Occipital lobe (tissue), 2 donors: Measurements from ENCODE around the gene SUGCT. TPM values are rescaled to one million over a fixed set of nuclear protein-coding genes. Genes with fewer than 3 reads are reported as not detected.
"Not testable (repeated sequence)": the region's sequence is repeated elsewhere in the genome, so short reads cannot be mapped to it uniquely, and the experiment has no call there.

ENCODE experiments used
- DNase-seq: peaks from one replicate; lab custom pipeline; 2025; lab: John Stamatoyannopoulos, UW
- total RNA-seq: library from RNA; depleted of rRNA; stranded (reverse); fragments of >200 nt; gene quantifications from one replicate; pipeline ENCODE4 v1.2.3, GENCODE V29; 2014

Gene SUGCT
- total RNA-seq = 3.9 TPM

DNA sequence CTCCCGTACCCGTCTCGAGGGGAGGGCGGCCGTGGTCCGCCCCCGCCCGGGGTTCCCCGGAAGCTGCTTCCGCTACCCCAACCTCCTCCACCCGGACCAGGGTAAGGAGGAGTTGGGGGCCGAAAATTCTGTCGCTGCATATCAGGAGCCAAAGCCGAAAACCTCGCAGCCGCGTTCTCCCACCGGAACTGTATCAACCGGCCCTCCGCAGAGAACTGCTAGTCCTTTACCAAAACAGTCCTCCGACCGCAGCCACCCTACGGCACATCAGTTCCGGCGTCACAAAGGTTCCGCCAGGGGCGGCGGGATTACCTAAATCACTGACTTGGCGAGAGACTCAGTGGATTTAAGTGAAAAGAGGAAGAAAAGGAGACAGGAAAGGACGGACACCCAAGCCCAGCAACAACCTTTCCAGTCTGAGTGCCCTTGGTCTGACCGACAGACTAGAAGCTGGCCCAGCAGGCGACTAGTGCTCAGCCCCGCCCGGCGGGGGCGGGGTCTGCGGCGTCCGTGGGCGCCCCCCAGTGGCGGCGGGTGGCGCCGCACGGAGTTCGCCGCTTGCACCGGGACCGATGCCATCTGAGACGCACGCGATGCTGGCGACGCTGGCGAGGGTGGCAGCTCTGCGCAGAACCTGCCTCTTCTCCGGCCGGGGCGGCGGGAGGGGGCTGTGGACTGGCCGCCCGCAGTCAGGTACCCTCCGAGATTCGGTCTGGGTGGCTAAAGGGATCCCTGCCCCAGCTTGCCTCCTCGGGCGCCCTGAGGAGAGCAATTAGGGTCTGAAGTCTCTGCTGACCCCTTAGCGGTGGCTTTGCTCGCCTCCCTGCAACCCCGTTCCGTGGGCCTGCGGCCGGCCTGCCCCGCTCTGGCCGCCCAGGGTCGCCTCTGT is at the start of gene SUGCT, which contains the start of gene MPLKIP:
TSS of gene SUGCT (plus strand) at position 578 of the 889 bp plus-strand sequence.
TSS of gene MPLKIP (minus strand) at position 195 of the 889 bp plus-strand sequence. CDS start at position 140, 55 bp downstream.
- peak; percentile 91 for DNase-seq

DNA sequence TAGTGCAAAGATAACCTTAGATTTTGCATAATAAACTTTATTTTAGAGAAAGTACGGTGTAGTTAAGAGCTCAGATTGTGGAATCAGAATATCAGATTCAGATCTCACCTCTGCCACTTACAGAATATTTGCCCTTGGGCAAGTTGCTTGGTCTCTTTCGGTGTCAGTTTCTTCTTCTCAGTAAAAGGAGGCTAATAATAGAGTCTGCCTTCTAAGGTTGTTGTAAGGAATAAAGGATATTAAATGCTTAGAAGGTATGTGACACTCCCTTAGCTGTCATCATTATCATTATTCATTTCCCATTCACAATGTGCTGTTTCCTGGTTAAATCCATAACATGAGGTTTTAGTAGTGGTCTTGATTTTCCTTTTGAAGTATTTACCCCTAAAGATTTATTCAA is 42.6 kb upstream of the SUGCT start:
- DNase-seq = no peak

DNA sequence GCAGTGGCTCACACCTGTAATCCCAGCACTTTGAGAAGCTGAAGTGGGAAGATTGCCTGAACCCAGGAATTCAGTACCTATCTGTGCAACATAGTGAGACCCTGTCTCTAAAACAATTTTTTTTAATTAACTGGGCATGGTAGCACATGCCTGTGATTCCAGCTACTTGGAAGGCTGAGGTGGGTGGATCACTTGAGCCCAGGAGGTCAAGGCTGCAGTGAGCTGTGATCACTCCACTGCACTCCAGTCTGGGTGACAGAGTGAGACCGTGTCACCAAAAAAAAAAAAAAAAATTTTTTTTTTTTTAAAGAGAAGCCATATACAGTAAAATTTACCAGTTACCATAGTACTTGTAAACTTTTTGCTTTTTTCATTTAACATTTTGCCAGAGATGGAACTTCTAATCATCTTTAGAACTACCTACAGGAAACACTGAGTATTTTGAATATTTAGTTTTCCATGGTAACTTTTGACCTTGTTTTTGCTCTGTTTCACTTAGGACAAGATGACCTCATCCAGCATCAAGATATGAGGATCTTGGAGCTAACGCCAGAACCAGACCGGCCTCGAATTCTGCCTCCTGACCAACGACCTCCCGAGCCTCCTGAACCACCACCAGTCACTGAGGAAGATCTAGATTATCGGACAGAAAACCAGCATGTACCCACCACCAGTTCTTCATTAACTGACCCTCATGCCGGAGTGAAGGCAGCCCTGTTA is 41.0 kb upstream of the SUGCT start:
- no peak for DNase-seq

DNA sequence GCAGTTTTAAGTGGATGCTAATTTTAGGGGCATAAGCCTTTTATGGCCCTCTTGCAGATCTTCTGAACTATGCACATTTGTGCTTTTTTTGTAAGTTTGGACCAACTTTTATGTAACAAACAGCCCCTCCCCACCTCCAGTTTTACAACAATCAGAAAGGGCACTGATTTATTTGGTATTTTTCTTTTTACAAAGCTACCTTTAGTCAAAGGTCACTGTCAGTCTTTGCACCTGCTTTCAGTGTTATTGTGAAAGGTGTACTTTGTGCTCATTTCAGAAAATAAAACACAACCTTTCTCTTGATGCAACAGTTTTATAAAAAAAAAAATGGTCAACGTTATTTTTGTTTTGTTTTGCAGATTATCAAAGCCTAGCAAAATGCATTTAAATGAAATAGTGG is 39.6 kb upstream of the SUGCT start:
- no peak for DNase-seq

DNA sequence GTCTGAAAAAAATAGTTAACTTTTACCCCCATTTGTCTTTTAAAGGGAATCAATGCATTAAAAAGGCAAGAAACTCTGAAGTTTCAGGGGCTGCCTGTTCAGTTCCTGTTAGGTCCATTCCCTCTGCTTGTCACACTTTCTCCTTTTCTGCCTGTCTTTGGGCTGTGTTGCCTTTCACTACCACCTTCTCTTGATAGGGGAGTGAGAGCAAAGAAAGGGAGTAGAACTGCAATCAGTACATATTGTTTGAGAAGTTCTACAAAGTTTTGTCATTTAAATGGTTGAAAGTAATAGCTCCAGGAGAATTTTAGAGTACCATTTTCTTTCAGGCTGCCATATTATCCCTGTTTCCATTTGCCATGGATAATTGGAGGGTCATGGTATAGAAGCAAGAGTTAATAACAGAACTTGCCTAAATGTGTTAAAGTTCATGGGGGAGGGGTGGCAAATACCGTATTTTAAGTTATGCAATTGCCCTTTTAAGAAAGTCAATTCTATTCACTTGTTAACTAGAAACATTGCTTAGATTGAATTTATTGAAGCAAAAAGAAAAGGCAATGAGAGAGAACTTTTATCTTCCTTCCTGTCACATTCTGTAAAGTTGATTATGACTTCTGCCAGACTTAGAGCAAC is 39.0 kb upstream of the SUGCT start:
- DNase-seq = no peak

DNA sequence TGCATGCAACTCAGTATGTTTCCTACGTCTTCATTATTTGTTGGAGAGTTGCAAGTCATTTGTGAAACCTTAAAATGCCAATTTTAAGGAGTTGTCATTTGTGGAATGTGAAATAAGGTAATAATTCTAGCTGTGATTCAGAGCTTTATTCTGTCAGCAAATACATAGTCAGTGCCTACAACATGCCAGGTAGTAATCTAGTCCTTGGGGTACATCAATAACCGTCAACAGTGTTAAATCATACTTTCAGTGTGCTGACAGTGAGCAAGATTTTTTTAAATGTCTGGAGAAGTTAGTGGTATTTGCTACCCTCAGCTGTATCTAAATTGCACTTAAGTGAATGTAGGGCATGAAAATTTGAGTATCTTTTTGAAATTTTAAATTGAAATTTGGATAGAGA is 37.1 kb upstream of the SUGCT start:
- DNase-seq = no peak

DNA sequence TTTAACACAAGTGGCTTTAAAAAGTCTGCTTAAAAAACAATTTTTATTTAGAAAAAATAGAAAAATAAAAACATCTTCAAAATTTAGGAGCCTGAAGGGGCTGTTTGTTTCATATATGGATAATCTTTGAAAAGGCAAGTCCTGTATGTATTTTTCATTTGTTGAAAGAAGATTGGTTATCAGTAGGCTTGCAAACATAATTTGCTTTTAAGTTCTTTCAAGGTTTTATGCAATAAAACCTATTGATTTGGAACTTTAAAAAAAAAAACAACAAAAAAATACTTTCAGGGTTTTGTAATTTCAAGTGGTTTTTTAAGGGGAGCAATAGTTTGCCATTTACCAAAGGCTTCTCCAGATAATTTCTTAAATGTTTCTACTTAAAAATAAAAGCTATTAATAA is 36.0 kb upstream of the SUGCT start:
- no peak for DNase-seq

DNA sequence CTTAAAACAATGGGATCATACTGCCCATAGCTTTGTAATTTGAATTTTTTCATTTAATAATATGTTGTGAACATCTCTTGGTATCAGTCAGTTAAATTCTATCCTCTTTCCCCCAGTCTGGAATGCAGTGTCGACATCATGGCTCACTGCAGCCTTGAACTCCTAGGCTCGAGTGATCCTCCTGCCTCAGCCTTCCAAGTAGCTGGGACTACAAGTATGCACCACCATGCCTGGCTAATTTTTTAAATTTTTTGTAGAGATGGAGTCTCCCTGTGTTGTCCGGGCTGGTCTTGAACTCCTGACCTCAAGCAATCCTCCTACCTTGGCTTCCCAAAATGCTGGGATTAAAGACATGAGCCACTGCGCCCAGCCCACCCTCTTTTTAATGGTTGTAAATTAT is 35.0 kb upstream of the SUGCT start:
- no peak for DNase-seq

DNA sequence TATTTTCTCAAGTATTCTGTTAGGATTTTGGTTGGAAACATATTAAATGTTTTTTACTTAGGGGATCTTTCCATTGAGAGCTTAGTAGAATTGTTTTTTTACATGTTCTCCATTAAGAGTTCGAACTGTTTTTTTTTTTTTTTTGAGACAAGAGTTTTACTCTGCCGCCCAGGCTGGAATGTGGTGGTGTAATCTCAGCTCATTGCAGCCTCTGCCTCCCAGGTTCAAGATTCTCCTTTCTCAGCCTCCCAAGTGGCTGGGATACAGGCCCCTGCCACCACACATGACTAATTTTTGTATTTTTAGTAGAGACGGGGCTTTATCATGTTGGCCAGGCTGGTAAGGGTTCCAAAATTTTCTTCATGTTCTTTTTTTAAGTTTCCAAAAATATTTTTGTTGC is 33.6 kb upstream of the SUGCT start:
- DNase-seq = no peak

DNA sequence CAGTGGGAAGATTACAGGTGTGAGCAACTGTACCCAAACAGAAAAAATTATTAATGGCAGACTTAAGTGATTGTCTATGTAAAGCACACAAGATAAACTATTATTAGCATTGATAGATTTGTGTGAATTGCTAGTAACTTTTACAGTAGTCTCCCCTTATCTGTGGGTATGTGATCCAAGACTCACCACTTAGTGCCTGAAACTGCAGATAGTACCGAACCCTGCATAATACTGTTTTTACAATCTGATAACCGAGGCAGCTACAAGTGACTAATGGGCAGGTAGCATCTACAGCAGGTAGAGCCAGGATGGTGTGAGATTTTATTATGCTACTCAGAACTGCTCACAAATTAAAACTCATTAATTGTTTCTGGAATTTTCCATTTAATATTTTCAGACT is 31.9 kb upstream of the SUGCT start:
- DNase-seq = no peak

DNA sequence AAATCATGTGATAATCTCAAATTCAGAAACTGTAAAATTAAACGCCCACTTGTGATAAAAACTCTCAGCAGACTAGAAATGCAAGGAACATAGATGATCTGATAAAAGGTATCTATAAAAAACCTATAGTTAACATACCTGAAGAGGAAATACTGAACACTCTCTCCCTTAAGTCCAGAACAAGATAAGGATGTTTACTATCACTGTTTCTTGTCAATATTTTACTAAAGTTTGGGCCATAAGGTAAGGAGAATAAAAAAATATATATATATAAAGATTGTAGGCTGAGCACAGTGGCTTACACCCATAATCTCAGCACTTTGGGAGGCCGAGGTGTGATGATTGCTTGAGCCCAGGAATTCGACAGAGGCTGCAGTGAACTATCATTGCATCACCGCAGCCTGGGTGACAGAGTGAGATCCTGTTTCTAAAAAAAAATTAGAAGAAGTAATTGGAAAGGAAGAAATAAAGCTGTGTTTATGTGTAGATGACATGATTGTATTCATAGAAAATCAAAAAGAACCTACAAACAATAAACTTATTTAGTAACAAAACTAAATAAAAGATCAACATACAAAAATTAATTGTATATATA is 28.8 kb upstream of the SUGCT start:
- no peak for DNase-seq

DNA sequence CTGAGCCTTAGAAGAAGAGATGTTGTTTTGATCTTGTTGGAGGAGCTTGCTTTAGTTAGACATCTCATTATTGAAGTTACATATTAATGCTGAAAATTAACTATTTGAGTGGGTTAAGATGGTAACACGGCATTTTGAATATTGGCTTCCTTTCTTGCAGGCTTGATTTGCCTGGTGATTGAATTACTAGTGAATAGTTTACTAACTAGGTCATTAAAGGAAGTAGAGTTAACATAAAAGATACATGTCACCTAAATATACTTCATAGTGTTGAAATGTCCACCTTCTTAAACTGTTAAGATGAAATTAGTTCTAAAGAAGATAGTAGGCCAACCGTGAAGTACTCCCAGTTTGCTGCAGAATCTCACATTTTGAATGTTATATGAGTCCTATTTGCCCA is 18.9 kb upstream of the SUGCT start:
- no peak for DNase-seq

DNA sequence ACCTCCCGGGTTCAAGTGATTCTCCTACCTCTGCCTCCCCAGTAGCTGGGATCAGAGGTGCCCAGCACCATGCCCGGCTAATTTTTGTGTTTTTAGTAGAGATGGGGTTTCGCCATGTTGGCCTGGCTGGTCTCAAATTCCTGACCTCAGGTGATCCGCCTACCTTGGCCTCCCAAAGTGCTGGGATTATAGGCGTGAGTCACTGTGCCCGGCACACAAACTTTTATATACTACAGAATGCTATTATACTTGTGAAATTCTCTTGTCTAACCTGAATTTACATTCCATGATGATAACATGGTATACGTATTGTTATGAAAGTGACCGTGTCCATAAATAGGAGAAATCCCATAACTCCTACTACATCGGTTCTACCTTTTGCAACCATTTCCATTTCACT is 17.6 kb upstream of the SUGCT start:
- not testable (repeated sequence) for DNase-seq

DNA sequence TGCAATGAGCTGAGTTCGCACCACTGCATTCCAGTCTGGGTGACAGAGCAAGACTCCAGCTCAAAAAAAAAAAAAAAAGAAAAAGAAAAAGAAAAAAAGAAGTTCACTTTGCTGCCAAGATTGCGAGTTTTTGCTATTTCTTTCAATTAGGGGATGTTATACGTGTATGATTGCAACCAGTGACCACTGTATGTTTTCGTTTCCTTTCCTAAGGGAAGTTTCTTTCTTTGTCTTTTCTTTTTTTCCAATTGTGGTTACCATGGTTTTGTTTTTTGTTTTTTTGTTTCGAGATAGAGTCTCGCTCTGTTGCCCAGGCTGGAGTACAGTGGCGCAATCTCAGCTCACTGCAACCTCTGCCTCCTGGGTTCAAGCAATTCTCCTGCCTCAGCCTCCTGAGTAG is 16.6 kb upstream of the SUGCT start:
- not testable (repeated sequence) for DNase-seq

DNA sequence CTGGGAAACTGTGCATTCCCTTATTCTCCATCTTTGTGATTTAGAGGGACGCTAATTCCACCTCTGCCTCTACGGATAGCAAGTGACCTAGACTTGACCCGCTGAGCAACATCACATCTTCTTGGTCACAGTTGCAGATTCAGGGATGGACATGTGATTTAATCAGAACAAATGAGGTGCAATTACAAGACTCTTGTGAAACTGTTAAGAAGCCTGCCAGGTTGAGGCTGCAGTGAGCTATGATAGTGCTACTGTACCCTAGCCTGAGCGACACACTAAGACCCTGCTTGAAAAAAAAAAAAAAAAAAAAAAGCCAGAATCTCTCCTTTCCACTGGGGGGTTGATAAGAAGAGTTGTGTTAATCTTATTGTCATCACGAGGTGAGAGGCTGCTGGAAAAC is 14.8 kb upstream of the SUGCT start:
- no peak for DNase-seq

DNA sequence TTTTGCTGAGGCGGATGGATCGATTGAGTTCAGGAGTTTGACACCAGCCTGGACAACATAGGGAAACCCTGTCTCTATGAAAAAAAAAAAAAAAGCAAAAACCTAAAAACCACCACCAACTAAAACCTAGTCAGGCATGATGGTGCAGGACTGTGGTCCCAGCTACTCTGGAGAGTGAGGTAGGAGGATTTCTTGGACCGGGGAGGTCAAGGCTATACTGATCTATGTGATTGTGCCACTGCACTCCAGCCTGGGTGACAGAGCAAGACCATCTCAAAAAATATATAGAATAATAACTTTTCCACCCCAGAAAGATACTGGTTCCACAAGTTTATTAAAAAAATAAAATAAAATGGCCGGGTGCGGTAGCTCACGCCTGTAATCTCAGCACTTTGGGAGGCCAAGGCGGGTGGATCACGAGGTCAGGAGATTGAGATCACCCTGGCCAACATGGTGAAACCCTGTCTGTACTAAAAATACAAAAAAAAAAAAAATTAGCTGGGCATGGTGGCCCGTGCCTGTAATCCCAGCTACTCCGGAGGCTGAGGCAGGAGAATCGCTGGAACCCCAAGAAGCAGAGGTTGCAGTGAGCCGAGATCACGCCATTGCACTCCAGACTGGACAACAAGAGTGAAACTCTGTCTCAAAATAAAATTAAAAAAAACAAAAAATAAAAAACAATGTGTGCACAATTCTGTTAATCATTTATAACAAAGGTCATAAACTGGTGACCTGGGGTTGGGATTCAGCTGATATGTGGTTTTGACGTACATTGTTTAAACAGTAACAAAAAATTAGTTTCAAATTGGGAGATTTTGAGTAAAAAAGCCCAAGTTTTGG is 12.5 kb upstream of the SUGCT start:
- not testable (repeated sequence) for DNase-seq

DNA sequence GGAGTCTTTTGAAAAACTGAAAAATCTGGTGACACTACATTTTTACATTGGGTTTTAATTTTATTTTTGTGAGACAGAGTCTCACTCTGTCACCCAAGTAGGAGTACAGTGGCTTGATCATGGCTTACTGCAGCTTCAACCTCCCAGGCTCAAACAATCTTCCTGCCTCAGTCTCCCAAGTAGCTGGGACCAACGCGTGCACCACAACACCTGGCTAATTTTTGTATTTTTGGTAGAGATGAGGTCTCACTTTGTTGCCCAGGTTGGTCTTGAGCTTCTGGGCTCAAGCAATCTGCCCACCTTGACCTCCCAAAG is 11.9 kb upstream of the SUGCT start:
- DNase-seq = no peak

DNA sequence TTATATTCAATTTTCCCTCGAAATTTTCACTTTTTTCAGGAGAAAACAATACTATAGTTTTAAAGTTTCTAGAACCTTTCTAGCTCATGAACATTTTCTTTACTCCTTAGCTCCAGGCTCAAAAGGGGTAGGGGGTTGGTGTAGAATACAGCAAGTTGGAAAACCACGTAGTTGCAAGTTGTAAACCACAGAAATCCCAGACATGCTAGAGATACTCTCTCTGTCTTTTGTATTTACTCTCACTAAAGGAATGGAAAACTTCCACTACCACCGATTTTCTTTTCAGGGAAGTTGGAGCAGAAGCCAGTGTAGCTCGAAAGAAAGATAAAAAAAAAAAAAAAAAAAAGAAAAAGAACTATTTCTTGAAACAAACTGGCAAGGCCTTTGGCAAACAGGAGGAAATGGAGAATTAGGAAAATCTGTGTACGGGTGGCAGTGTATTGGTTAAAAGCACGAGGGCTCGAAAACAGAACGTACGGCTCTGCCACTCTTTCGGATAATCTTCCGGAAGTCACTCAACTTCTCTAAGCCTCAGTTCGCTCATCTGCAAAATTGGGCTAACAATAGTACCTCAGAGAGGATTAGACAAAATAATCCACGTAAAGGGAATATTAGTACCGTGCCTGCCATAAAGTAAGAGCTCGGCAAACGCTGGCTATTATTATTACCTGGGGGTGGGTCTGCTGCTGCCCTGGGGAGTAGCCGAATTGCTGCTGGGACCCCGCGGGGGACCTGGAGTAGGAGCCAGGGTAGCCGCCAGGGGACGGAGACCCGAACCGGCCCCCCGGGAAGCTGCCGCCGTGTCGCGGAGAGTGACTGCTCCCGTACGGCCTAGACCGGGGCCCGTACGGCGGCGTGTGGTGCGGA is 1.0 kb upstream of the SUGCT start:
- DNase-seq = no peak

DNA sequence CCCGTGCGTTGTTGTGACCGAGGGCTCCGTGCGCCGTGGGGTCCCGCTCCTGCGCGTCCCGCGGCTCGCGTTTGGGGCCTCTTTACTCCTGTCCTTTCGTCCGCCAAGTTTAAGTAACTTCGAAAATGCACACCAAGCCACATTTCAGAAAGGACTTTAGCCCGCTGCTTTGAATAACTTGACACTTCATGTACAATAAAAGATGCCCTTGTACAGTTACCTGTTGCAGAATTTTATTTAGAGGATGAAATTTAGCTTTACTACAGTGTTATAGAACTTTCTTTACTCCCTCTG is 459 bp downstream of the SUGCT start:
- DNase-seq = no peak

DNA sequence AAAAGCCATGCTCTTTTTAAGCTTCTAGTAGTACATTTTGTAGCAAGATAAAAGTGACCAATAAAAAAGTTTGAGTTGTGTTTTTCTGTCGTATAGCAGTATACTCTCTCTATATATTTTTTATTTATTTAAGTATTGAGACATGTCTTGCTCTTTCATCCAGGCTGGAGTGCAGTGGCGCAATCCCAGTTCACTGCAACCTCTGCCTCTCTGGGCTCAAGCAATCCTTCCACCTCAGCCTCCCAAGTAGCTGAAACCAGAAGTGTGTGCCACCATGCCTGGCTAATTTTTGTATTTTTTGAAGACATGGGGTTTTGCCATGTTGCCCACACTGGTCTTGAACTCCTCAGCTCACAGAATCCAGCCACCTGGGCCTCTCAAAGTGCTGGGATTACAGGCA is 2.8 kb downstream of the SUGCT start:
- DNase-seq = no peak
